DOHH2 (cell line): ENCODE results near the gene RPS15A.
A peak's percentile ranks its signal among the peaks of the same experiment; 100 is the strongest.
"Not testable (repeated sequence)": the region's sequence is repeated elsewhere in the genome, so short reads cannot be mapped to it uniquely, and the experiment has no call there.

Experiments used
- H3F3A ChIP-seq: fragments of 200-600 bp; sonication (generic), shearing (Covaris generic); 2 replicates; pipeline ENCODE4 v1.6.0; 2016; ENCODE audit warnings: antibody characterized with exemption, mild to moderate bottlenecking; ENCODE audit not compliant: control insufficient read depth, insufficient read depth
- H3K27ac ChIP-seq: fragments of 200-600 bp; sonication (generic); 2 replicates; pipeline ENCODE4 v1.5.1; 2014; ENCODE audit warnings: low read depth, mild to moderate bottlenecking, low read length, moderate library complexity
- H3K27me3 ChIP-seq: fragments of 200-600 bp; sonication (generic); 2 replicates; pipeline ENCODE4 v1.6.1; 2014; ENCODE audit warnings: mild to moderate bottlenecking, low read length, mixed read lengths; ENCODE audit not compliant: control insufficient read depth
- H3K36me3 ChIP-seq: fragments of 200-600 bp; sonication (generic); 2 replicates; pipeline ENCODE4 v1.6.1; 2014; ENCODE audit warnings: mild to moderate bottlenecking, low read length, moderate library complexity, mixed read lengths; ENCODE audit not compliant: control insufficient read depth
- H3K4me1 ChIP-seq: fragments of 200-600 bp; sonication (generic); 2 replicates; pipeline ENCODE4 v1.6.1; 2014; ENCODE audit warnings: mild to moderate bottlenecking, low read length, mixed read lengths; ENCODE audit not compliant: control insufficient read depth
- H3K4me2 ChIP-seq: fragments of 200-600 bp; sonication (generic); 2 replicates; pipeline ENCODE4 v1.6.0; 2014; ENCODE audit warnings: mild to moderate bottlenecking, low read length, moderate library complexity
- H3K4me3 ChIP-seq: fragments of 200-600 bp; sonication (generic); 2 replicates; pipeline ENCODE4 v1.5.1; 2014; ENCODE audit warnings: mild to moderate bottlenecking, low read length, mixed read lengths
- H3K79me2 ChIP-seq: fragments of 200-600 bp; sonication (generic); 2 replicates; pipeline ENCODE4 v1.6.1; 2014; ENCODE audit warnings: mild to moderate bottlenecking, low read length, mixed read lengths; ENCODE audit not compliant: control insufficient read depth
- H3K9me2 ChIP-seq: fragments of 200-600 bp; sonication (generic); replicated peaks from 2 replicates; pipeline ENCODE4 v1.6.1; 2014; ENCODE audit warnings: mild to moderate bottlenecking, low read length, mixed read lengths; ENCODE audit not compliant: control insufficient read depth
- H3K9me3 ChIP-seq: fragments of 200-600 bp; sonication (generic); 2 replicates; pipeline ENCODE4 v1.6.1; 2014; ENCODE audit warnings: antibody characterized with exemption, low read length, mixed read lengths; ENCODE audit not compliant: control insufficient read depth, insufficient read depth
- H4K20me1 ChIP-seq: fragments of 200-600 bp; sonication (generic); 2 replicates; pipeline ENCODE4 v1.6.0; 2014; ENCODE audit warnings: low read depth, mild to moderate bottlenecking, antibody characterized with exemption, low read length, moderate library complexity; ENCODE audit not compliant: control insufficient read depth, insufficient read depth
- EZH2phosphoT487 ChIP-seq: fragments of 200-600 bp; sonication (generic); IDR thresholded peaks from 2 replicates; pipeline ENCODE4 v1.6.1; 2017; ENCODE audit warnings: borderline replicate concordance, mild to moderate bottlenecking, antibody characterized with exemption, low read length, moderate library complexity, mixed read lengths
- TF ChIP-seq, protein P1 (sequence below): fragments of 200-600 bp; sonication (generic); IDR thresholded peaks from one replicate; pipeline ENCODE4 v1.5.1; 2014; ENCODE audit warnings: antibody characterized with exemption, mild to moderate bottlenecking, low read depth, low read length; ENCODE audit not compliant: poor library complexity, severe bottlenecking

The RPS15A gene

DNA sequence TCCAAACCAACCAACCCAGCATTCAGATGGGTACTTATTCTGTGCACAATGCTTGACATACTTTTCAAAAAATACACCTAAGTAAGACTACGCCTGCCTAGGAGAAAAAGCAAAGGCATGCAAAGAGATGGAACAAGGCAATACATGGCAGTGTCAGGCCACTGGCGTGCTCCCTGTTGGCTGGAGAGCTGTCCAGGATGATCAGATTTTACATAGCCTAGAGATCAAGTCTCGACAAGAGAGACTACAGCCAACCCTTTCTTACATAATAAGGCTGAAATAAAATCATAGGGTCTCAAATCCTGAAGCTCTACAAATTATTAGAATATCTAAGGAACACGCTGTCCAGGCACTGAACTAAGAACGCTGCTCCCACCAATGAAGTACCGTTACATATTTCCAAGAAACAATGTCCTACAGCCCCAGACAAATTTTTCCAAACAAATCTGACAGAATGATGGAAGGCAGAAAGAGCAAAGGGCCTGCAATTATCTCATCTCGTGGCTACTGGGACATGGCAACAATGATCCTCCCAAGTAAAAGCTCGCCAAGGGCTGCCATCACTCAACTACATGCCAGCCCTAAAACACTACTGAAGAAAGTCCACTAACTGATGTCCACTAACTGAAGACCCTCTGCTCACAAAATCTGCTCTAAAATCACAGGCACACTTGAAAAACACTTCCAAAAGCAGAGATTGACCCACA is 5.1 kb downstream of the RPS15A start:
- H3K4me3 ChIP-seq: no peak overlapping the region
- H3K27me3 ChIP-seq: no peaks in the 10 kb centered on the region
- H3K4me1 ChIP-seq: peaks cover 28% of the 10 kb centered on the region
- TF ChIP-seq, protein P1, sequence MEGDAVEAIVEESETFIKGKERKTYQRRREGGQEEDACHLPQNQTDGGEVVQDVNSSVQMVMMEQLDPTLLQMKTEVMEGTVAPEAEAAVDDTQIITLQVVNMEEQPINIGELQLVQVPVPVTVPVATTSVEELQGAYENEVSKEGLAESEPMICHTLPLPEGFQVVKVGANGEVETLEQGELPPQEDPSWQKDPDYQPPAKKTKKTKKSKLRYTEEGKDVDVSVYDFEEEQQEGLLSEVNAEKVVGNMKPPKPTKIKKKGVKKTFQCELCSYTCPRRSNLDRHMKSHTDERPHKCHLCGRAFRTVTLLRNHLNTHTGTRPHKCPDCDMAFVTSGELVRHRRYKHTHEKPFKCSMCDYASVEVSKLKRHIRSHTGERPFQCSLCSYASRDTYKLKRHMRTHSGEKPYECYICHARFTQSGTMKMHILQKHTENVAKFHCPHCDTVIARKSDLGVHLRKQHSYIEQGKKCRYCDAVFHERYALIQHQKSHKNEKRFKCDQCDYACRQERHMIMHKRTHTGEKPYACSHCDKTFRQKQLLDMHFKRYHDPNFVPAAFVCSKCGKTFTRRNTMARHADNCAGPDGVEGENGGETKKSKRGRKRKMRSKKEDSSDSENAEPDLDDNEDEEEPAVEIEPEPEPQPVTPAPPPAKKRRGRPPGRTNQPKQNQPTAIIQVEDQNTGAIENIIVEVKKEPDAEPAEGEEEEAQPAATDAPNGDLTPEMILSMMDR: no peak
- TF ChIP-seq EZH2phosphoT487: no peak
- no peaks in the 10 kb centered on the region for H3K9me3 ChIP-seq
- H3K79me2 ChIP-seq: peaks cover 73% of the 10 kb centered on the region
- H4K20me1 ChIP-seq: peaks cover 65% of the 10 kb centered on the region
- peak overlapping the region; percentile 14; the same call in 1 of the 2 replicates for H3K4me2 ChIP-seq
- H3K9me2 ChIP-seq: no peaks in the 10 kb centered on the region
- H3F3A ChIP-seq: peaks cover 63% of the 10 kb centered on the region
- no peak overlapping the region for H3K27ac ChIP-seq
- peaks cover 78% of the 10 kb centered on the region for H3K36me3 ChIP-seq

- Histone ChIP-seq H3K4me2 (no peak overlapping the region), H3K9me3 (no peaks in the 10 kb centered on the region), H3K9me2 (no peaks in the 10 kb centered on the region), H4K20me1 (peaks cover 54% of the 10 kb centered on the region), H3K4me3 (no peak overlapping the region), H3K27ac (no peak overlapping the region), H3K4me1 (peaks cover 25% of the 10 kb centered on the region), H3F3A (peaks cover 53% of the 10 kb centered on the region), H3K27me3 (no peaks in the 10 kb centered on the region), H3K36me3 (peaks cover 64% of the 10 kb centered on the region), H3K79me2 (peaks cover 60% of the 10 kb centered on the region)
- TF ChIP-seq EZH2phosphoT487: no peak
- TF ChIP-seq, protein P1: no peak
Measured at GRCh38 chr16:18783430-18784341, 6.4 kb downstream of the RPS15A start.

DNA sequence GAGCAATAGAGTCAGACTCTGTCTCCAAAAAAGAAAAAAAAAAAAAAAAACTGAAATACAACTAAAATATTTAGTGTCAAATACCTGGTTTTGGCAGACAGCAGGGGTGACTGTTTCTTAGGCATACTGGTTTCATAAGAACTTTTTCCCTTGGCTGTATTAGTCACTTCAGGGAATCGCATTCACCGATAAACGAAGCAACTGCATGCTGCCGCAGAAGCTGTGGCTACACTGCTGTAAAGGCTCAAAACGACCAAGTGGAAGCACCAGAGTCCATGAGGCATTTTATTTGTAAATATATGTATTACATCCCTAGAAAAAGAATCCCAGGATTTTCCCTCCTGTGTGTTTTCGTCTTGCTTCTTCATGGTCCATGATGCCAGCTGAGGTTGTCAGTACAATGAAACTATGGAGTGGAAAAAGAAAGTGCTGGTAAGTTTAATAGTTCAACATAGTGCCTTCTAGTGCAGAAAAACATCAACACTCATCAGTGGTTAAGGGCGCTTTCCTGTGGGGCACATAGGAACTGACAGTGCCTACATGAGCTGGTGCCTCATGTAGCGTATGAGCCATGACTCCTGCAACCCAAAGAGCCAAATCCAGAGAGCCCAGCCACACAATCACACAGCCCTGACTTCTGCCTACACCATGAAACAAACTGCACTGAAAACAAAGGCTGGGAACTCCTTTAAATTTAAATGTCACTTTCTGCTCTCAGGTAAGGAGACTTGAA is 7.3 kb downstream of the RPS15A start:
- peaks cover 46% of the 10 kb centered on the region for H3F3A ChIP-seq

DNA sequence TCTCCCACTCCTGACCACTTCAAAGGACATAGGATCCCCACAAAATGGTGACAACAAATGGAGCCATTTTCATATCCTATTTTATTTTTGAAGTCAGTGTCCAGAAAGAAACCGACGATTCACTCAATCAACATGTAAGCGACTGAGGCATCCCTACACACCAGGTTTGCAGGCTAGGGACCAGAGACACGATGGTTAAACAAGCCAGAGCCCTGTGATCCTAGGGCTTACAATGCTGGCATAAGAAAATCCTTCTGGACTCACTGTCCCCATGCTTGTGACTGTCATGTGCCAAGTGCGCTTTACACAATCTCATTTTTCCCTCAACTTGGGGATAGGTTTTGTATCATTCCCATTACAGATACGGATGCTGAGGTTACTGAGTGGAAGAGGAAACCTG is 8.9 kb downstream of the RPS15A start:
- H3K27ac ChIP-seq, H3K4me3 ChIP-seq, H3K9me3 ChIP-seq, H3K27me3 ChIP-seq, H3K4me2 ChIP-seq, H3K9me2 ChIP-seq, H3K4me1 ChIP-seq: not testable (repeated sequence)
- H3K36me3 ChIP-seq: peaks cover 39% of the 10 kb centered on the region
- H4K20me1 ChIP-seq: peaks cover 36% of the 10 kb centered on the region
- H3F3A ChIP-seq: peaks cover 32% of the 10 kb centered on the region
- peaks cover 35% of the 10 kb centered on the region for H3K79me2 ChIP-seq

More for the DNA sequence above, 7.3 kb downstream of the RPS15A start:
- peaks cover 46% of the 10 kb centered on the region for H4K20me1 ChIP-seq
- H3K4me2 ChIP-seq: no peak overlapping the region
- H3K9me2 ChIP-seq: no peaks in the 10 kb centered on the region
- no peaks in the 10 kb centered on the region for H3K9me3 ChIP-seq
- H3K4me1 ChIP-seq: peaks cover 16% of the 10 kb centered on the region
- H3K4me3 ChIP-seq: no peak overlapping the region
- H3K27me3 ChIP-seq: no peaks in the 10 kb centered on the region
- H3K36me3 ChIP-seq: peaks cover 56% of the 10 kb centered on the region
- TF ChIP-seq, protein P1: no peak
- TF ChIP-seq EZH2phosphoT487: no peak
- H3K79me2 ChIP-seq: peaks cover 51% of the 10 kb centered on the region
- H3K27ac ChIP-seq: no peak overlapping the region

DNA sequence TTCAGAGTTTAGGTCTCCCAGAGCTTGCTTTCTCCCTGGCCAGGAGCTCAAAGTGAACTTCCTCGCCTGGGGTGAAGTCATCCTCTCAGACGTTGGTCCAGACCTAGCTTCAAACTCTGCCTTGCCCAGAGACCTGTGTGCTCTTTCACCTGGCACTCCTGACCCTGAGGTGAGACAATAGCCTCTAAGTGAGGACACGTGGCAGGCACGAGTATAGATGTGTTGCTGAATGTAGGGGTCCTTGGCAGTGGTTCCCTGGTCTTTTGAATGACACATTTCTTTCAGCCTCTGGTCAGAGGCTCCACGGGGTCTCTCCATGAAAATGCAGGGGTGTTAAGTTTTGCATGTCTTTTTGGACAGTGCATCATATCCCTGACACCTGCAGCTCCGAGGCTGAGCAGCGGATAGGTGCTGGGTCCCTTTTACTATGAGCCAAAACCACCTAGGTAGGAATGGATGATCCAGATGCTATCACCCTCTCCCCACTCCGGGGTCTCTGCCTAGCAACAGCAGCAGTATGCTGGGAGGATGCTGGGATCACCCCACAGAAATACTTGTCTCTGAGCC is 9.6 kb downstream of the RPS15A start:
- H3K9me3 ChIP-seq: not testable (repeated sequence)

More for the DNA sequence above, 9.6 kb downstream of the RPS15A start:
- H3K4me1 ChIP-seq, H3K4me2 ChIP-seq, H3K4me3 ChIP-seq, H3K9me2 ChIP-seq, H3K27ac ChIP-seq, H3K27me3 ChIP-seq: not testable (repeated sequence)
- peaks cover 28% of the 10 kb centered on the region for H3K79me2 ChIP-seq
- peaks cover 25% of the 10 kb centered on the region for H3F3A ChIP-seq
- H3K36me3 ChIP-seq: peaks cover 33% of the 10 kb centered on the region
- H4K20me1 ChIP-seq: peaks cover 29% of the 10 kb centered on the region
